HG03095 (cell line): ENCODE measurements around the gene TRIM15.
"Not testable (repeated sequence)": the region's sequence is repeated elsewhere in the genome, so short reads cannot be mapped to it uniquely, and the experiment has no call there.

Experiments
- ATAC-seq: cut with Tn5 transposase; IDR thresholded peaks from one replicate; pipeline ENCODE4 v1.9.1; 2021; ENCODE audit warnings: moderate library complexity; ENCODE audit not compliant: unreplicated experiment

Gene TRIM15

DNA sequence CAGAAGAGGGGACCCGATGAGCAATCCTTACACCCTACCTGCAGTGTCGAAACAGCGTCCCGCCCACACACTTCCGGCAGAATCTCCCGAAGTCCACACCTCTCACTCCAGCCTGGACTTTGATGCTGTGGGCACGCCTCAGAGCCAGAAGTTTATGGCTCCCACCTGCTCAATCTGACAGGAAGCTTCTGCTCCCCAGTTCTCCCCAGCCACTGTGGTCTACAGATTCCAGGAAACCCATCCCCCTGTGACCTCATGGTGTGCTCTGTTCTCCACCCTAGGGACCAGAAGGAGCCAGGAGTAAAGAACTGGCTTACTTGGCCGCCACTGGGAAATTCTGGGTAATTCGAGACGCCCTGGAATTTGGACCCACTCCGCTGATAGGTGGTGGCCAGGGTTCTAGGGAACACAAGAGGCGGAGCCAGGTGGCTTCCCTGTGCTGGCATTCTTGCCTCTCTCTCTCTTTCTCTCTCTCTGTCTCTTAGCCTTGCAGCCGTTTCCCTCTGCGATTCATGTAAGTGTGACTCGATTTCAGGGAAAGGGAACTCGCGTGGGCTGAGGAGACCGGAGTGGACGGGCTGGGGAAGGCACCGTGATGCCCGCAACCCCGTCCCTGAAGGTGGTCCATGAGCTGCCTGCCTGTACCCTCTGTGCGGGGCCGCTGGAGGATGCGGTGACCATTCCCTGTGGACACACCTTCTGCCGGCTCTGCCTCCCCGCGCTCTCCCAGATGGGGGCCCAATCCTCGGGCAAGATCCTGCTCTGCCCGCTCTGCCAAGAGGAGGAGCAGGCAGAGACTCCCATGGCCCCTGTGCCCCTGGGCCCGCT is at the start of gene TRIM15:
Gene TRIM15 (plus strand): TSS at position 457 of the 828 bp plus-strand sequence. CDS start 139 bp downstream, at position 596.
- ATAC-seq: no peak

DNA sequence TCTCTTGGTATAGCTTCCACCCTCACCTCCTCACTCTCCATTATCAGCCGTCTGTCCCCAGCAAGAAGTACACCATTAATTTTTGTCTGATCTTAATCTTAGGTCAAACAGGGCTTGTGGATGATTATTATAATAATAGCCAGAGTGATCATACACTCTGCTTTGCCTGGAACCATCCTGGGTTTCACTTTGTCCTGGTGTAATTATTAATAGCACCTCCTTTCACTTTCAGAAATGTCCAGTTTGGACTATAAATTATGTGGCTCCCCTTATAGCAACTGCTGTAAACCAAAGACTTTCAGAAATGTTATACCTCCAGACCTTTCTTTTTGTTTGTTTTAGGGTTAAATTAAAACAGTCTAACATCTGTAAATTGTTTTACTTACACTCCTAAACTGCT is 49.5 kb upstream of the TRIM15 start:
- no peak for ATAC-seq

DNA sequence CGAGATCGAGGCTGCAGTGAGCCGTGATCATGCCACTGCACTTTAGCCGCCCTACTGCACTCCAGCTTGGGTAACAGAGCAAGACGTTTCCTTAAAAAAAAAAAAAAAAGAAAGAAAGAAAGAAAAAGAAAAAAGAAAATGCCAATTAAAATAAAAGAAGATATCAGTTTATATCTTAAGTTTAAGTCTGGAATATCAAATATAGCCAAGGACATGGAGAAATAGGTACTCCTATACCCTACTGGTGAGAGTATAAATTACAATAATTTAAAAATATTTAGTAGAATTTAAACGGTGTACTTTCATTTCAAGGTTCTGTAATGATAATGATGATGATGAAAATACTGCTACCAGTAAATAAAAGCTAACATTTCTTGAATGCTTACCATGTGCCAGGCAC is 46.6 kb upstream of the TRIM15 start:
- ATAC-seq: no peak

GRCh38 chr6:30118691-30119090 is 44.7 kb upstream of the TRIM15 start:
- not testable (repeated sequence) for ATAC-seq

DNA sequence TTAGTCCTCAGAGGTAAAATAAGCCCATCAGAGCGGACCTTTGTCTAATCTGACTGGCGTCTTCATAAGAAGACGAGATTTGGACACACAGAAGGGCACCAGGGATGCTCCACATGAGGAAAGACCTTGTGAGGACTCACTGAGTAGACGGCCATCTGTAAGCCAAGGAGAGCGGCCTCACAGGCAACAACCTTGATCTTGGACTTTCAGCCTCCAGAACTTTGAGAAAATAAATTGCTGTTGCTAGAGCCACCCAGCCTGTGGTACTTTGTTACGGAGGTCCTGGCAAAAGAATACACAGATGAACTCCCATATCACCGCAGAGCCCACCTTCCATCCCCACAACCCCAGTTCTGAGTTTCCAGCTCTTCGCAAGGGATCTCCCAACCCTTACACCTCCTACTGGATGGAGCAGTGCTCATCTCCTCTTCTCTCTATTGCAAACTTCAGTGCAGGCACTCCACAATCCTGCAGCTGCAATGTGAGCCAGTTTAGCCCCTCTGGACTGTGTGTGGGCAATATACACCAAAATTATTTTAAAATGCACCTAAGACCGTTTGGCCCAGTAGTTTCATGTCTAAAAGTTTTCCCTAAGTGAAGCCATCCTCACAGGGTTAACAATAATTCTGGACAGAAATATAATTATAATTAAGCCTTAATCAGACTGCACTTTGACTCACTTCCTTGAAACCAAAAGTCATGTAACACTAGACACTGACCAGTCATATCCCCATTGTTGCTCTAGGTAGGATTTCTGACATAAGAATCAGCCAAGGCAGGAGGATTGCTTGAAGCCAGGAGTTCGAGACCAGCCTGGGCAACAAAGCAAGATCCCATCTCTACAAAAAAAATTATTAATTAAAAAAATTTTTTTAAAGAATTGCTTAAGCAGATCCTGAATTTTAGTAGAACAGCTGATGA is 41.6 kb upstream of the TRIM15 start:
- ATAC-seq: no peak

GRCh38 chr6:30122515-30122914 is 40.8 kb upstream of the TRIM15 start:
- no peak for ATAC-seq

- ATAC-seq: no peak
Observed at GRCh38 chr6:30127238-30128093, 35.9 kb upstream of the TRIM15 start.

DNA sequence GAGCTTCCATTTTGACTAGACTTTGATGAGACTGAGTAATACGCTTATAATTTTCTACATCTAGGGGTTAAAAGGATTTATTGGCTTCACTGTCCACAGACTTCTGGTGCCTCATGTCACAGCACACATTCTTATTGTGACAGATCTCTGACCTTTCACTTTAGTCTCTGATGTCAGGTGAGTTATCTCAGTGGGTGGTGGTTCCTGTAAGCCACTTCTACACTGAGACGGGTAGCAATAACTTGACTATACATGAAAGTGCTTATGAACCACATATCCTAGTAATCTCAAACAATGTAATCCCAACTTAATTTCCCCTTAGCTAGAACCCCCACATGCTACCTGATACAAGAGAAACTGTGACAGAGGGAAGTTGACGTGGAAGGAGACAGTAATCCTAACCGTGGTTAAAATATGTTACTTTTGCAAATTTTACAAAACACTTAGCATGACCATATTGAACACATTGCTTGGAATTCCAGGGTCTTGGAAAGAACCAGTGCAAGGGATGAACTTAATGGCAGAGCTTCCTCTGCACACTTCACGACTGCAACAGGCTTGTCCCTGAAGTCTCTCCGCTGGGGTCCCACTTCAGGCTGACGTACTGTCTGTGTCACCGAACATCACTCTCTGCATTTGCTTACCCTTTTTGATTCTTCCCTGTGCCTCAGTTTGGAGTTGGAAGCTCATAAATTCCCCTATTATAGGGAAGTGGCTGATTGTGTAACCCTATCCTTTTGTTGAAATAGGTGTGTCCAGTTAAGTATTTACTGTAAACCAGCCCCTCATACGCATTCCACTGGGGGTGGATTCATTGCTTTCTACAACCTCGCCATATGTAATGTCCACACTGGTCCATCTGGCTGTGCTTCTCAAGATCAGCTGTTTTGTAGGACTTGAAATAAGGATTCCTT is 33.8 kb upstream of the TRIM15 start:
- ATAC-seq: no peak

- no peak for ATAC-seq
Observed at GRCh38 chr6:30130179-30130679, 33.1 kb upstream of the TRIM15 start.

DNA sequence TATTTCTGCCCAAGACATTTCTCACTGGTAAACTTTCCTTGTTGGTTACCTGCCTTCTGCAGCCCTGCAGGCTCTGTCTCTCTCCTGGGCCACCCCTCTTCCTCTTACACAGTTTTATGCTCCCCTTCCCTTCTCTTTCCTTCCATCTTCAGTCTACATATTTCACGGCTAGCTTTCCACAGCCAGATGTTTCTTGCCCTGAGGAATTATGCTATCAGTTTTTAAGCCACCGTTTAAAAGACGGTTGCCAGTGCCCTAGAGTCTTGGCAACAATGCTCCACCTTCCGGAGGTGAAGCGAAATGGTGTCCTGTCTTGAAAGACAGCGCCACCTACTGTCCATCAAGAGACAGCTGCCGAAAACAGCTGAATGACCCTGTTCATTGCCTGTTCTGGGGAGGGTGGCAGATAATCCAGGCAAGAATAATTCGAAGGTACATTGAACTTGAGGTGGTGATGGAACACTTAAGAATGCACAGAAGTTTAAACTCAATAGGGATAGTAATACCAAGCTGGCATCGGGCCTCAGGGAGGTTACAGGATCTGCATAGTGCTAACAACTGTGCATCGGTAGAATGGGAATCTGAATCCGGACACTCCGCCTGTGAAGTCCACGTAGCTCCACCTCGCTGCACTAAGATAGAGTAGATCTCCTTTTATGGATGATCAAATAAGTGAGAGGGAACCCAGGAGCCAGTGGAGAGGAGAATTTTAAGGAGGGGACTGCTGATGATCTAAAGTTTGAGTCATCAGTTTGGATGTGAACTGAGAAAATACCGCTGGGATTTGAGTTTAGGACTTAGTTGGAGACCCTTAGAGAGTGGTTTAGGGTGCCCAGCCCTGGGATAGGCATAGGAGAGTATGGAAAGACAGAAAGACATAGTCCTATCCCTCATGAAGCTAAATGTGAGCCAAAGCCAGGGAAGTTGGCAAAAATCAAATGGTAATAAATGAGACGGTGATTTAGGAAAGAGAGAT is 32.2 kb upstream of the TRIM15 start:
- no peak for ATAC-seq

DNA sequence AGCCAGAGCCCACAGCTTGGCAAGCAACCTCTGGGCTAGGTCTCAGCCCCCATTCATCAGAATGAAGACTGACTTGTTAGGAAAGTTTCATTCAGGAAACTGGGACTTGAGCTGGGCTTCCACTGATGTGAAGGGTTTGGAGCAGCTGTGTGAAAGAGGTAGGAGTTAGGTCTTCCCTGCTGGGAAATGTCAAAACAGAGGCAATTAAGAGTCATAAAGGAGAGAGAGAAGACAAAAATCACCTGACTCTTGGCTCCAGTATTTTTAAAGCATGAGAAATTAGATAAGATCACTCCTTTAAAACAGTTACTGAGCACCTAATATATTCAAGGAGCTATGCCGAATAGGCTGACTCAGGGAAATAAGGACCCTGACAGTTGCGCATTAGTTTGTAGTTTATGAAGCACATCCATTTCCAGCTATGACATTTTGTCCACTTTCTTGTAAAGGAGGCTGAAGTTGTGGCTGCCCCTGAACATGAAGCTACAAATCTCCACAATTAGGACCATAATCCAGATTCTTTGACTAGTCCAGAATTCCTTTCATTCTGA is 31.3 kb upstream of the TRIM15 start:
- ATAC-seq: no peak

DNA sequence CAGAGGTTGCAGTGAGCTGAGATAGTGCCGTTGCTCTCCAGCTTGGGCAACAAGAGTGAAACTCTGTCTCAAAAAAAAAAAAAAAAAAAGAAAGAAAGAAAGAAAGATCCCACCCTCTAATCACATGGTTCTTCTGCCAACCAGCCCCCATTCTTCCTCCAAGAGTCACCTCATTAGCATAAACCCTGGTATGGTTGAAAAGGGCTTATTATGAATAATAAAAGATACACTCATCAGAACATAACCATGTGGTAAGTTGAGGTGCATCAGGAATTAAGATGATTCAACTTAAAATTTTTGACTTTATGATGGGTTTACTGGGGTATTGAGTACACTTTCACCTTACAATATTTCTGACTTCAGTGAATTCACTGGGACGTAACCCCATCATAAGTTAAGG is 28.2 kb upstream of the TRIM15 start:
- ATAC-seq: no peak

DNA sequence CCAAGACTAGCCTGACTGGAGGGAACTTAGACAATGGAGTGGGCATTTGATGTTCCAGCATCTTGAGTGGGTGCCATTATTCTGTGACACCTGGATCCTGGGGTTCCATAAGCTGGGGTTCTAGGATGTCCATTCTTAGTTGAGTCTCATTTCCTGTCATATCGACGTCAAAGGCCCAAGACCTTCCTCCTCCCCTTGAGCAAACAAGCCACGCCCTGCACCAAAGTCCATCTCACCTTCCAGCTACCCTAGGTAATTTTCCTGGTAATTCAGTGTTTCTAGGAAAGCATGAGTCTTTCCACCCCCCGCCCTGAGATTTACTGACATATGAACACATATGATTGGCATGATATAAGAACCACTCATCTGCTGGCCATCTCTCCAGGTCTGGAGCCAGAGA is 27.6 kb upstream of the TRIM15 start, which contains the start of gene TRIM40:
Gene TRIM40 (plus strand): TSS at position 384 of the 400 bp plus-strand sequence. CDS start 897 bp downstream, outside the sequence.
- no peak for ATAC-seq

- no peak for ATAC-seq
Observed at GRCh38 chr6:30136570-30137286, 26.6 kb upstream of the TRIM15 start.

GRCh38 chr6:30140240-30140639 is 23.1 kb upstream of the TRIM15 start:
- ATAC-seq: not testable (repeated sequence)

GRCh38 chr6:30142665-30143064 is 20.7 kb upstream of the TRIM15 start:
- ATAC-seq: no peak

DNA sequence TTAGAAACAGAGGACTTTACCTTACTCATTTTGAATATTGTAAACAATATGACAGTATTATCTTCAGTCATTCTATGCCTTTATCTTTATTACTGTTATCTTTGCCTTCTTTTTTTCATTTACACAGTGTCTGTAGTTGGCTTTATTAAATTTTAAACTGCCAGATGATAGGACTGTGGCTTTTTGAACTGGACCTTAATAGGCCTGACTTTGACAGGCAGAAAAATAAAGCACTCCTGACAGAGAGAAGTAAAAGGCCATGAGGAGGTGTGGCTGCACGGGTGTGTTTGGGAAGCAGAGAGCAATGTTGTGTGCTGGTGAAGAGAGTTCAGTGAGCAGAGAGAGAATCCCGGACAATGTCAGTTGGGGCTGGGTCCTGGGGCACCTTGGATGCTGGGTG is 19.6 kb upstream of the TRIM15 start:
- ATAC-seq: no peak
